Thymus (tissue), 14 donors: Measurements from ENCODE around the gene CCHCR1. TPM values are rescaled to one million over a fixed set of nuclear protein-coding genes. Genes with fewer than 3 reads are reported as not detected.
"Not testable (repeated sequence)": the region's sequence is repeated elsewhere in the genome, so short reads cannot be mapped to it uniquely, and the experiment has no call there.

Experiments used
- DNase-seq, 9 donors: peaks; one replicate each; pipeline ENCODE4 v3.0.0-alpha.2; 2013; ENCODE audit warnings: low spot score in 9 of 9, low read depth in 6 of 9, missing footprints in 1 of 9
- H3K27ac ChIP-seq, 2 donors: one replicate each; pipeline ENCODE4 v1.5.1; 2013; ENCODE audit warnings: control low read depth in 1 of 2, low read depth in 1 of 2, low read length in 1 of 2, mild to moderate bottlenecking in 1 of 2, moderate library complexity in 1 of 2
- H3K27me3 ChIP-seq, 2 donors: one replicate each; pipeline ENCODE4 v1.5.1; 2013; ENCODE audit warnings: low read length in 1 of 2; ENCODE audit not compliant: control insufficient read depth in 2 of 2, insufficient read depth in 1 of 2
- H3K36me3 ChIP-seq, 2 donors: one replicate each; pipeline ENCODE4 v1.5.1; 2013; ENCODE audit warnings: low read length in 1 of 2, mild to moderate bottlenecking in 1 of 2, moderate library complexity in 1 of 2; ENCODE audit not compliant: control insufficient read depth in 2 of 2, insufficient read depth in 2 of 2
- H3K4me1 ChIP-seq, 2 donors: one replicate each; pipeline ENCODE4 v1.5.1; 2013; ENCODE audit warnings: low read length in 2 of 2; ENCODE audit not compliant: control insufficient read depth in 2 of 2, insufficient read depth in 2 of 2
- H3K4me3 ChIP-seq, 2 donors: one replicate each; pipeline ENCODE4 v1.5.1; 2013; ENCODE audit warnings: low read length in 2 of 2, control low read depth in 1 of 2, mild to moderate bottlenecking in 1 of 2
- H3K9me3 ChIP-seq, 2 donors: one replicate each; pipeline ENCODE4 v1.5.1; 2013; ENCODE audit warnings: low read length in 1 of 2, mild to moderate bottlenecking in 1 of 2; ENCODE audit not compliant: control insufficient read depth in 2 of 2, insufficient read depth in 1 of 2
- WGBS: extraction: QIAGEN DNeasy Blood & Tissue Kit; methylation state at CpG from one replicate; pipeline ENCODE4 v1.1.7; 2013; 5-methylcytosine and 5-hydroxymethylcytosine counted together
- long read RNA-seq, 10 donors: transcript quantifications; one replicate each; lab custom pipeline, GENCODE V29; 2026
- polyA plus RNA-seq: library from polyadenylated mRNA; stranded (reverse); fragments of 200-250 nt; gene quantifications from one replicate; pipeline ENCODE4 v1.2.3, GENCODE V29; 2013
- total RNA-seq: library from RNA; stranded (reverse); fragments of 120-200 nt; gene quantifications from one replicate; pipeline ENCODE4 v1.2.4, GENCODE V29; 2013
- donor health status: healthy.

The CCHCR1 gene
- 14.2 TPM for total RNA-seq
- 24.5 TPM for polyA plus RNA-seq
- long read RNA-seq, donor 1, result 0 reads
- long read RNA-seq, donor 2, result 0 reads
- long read RNA-seq, donor 3, result 0 reads
- long read RNA-seq, donor 4, partial matches to known transcripts, result 0 of 1 reads
- long read RNA-seq, donor 4, other reads (novel, unspliced or antisense), result 0 of 1 reads
- long read RNA-seq, donor 5, partial matches to known transcripts, result 0 of 2 reads
- long read RNA-seq, donor 5, other reads (novel, unspliced or antisense), result 0 of 2 reads
- long read RNA-seq, donor 6, partial matches to known transcripts, result 0 of 1 reads
- long read RNA-seq, donor 6, other reads (novel, unspliced or antisense), result 0 of 1 reads
- long read RNA-seq, donor 7, partial matches to known transcripts, result 10 of 13 reads
- long read RNA-seq, donor 7, other reads (novel, unspliced or antisense), result 0 of 13 reads
- long read RNA-seq, donor 8, partial matches to known transcripts, result 0 of 2 reads
- long read RNA-seq, donor 8, other reads (novel, unspliced or antisense), result 0 of 2 reads
- long read RNA-seq, donor 9, result 0 reads
- long read RNA-seq, donor 10, partial matches to known transcripts, result 0 of 5 reads
- long read RNA-seq, donor 10, other reads (novel, unspliced or antisense), result 5 of 5 reads

GRCh38 chr6:31157513-31158139 is at the start of gene CCHCR1:
Gene CCHCR1 (minus strand): TSS chr6:31157802. CDS start chr6:31157600, 202 bp downstream.
- Histone ChIP-seq H3K4me3 (peak within 1 kb of the TSS; percentile 61 to 82), H3K4me1 (peaks cover 13 to 20% of the 10 kb centered on the region in 2 donors), H3K27me3 (no peaks in the 10 kb centered on the region), H3K36me3 (peaks cover 19 to 23% of the 10 kb centered on the region in 2 donors), H3K27ac (peak within 1 kb of the TSS; percentile 70 to 79), H3K9me3 (no peaks in the 10 kb centered on the region)
- 18% methylated on average over 14 of the region's 14 CpGs for whole genome bisulfite sequencing
- DNase-seq, result no peak

GRCh38 chr6:31205638-31206037 is 48.0 kb upstream of the CCHCR1 start:
- peaks cover 0 to 6% of the 10 kb centered on the region in 2 donors for H3K9me3 ChIP-seq
- no peak for DNase-seq
- H3K27ac ChIP-seq, result no peak overlapping the region
- H3K4me3 ChIP-seq, result no peak overlapping the region
- H3K4me1 ChIP-seq, result peaks cover 20 to 36% of the 10 kb centered on the region in 2 donors
- H3K36me3 ChIP-seq, result peaks cover 0 to under 1% of the 10 kb centered on the region in 2 donors
- 92% methylated on average over 2 of the region's 2 CpGs for WGBS
- no peaks in the 10 kb centered on the region for H3K27me3 ChIP-seq

- Histone ChIP-seq H3K27me3 (no peaks in the 10 kb centered on the region), H3K27ac (peak overlapping the region; percentile 36 to 89), H3K4me1 (peaks cover 22 to 42% of the 10 kb centered on the region in 2 donors), H3K36me3 (peaks cover 0 to 9% of the 10 kb centered on the region in 2 donors), H3K9me3 (peaks cover 0 to 7% of the 10 kb centered on the region in 2 donors), H3K4me3 (no peak overlapping the region)
- whole genome bisulfite sequencing, result 97% methylated on average over 4 of the region's 4 CpGs
- DNase-seq, result no peak
These were observed 47.1 kb upstream of the CCHCR1 start for GRCh38 chr6:31204751-31205145.

- Histone ChIP-seq H3K36me3 (peaks cover 0 to 9% of the 10 kb centered on the region in 2 donors), H3K27ac (peak overlapping the region; percentile 89 to 95), H3K27me3 (no peaks in the 10 kb centered on the region), H3K4me1 (peaks cover 26 to 52% of the 10 kb centered on the region in 2 donors), H3K4me3 (peak overlapping the region; percentile 50 to 73), H3K9me3 (peaks cover 0 to 7% of the 10 kb centered on the region in 2 donors)
- peak in 3 of 9 donors; percentile 20 to 40 (median 37) for DNase-seq
- 7% methylated on average over 5 of the region's 5 CpGs for WGBS
These were observed 45.9 kb upstream of the CCHCR1 start for GRCh38 chr6:31203345-31203979.

- Histone ChIP-seq H3K27ac (peak overlapping the region; percentile 85 to 89), H3K27me3 (no peaks in the 10 kb centered on the region), H3K9me3 (peaks cover 0 to 7% of the 10 kb centered on the region in 2 donors), H3K36me3 (peaks cover 0 to 9% of the 10 kb centered on the region in 2 donors), H3K4me1 (peaks cover 30 to 56% of the 10 kb centered on the region in 2 donors), H3K4me3 (no peak overlapping the region)
- 51% methylated on average over 11 of the region's 11 CpGs for WGBS
- DNase-seq, result no peak
These were observed 44.9 kb upstream of the CCHCR1 start for GRCh38 chr6:31202259-31203166.

- Histone ChIP-seq H3K4me3 (peak overlapping the region in 1 of 2 donors; percentile 89), H3K4me1 (peaks cover 27 to 53% of the 10 kb centered on the region in 2 donors), H3K27ac (peak overlapping the region in 1 of 2 donors; percentile 10), H3K36me3 (peaks cover 0 to 14% of the 10 kb centered on the region in 2 donors)
- not testable (repeated sequence) for H3K9me3 ChIP-seq, DNase-seq, H3K27me3 ChIP-seq
- 96% methylated on average over 4 of the region's 4 CpGs for WGBS
These were observed 41.5 kb upstream of the CCHCR1 start for GRCh38 chr6:31199105-31199452.

GRCh38 chr6:31197559-31198305 is 40.1 kb upstream of the CCHCR1 start:
- Histone ChIP-seq H3K27me3 (no peaks in the 10 kb centered on the region), H3K9me3 (peaks cover 0 to 7% of the 10 kb centered on the region in 2 donors), H3K36me3 (peaks cover 0 to 14% of the 10 kb centered on the region in 2 donors), H3K4me3 (peak overlapping the region; percentile 82 to 89), H3K27ac (peak overlapping the region; percentile 99), H3K4me1 (peaks cover 21 to 41% of the 10 kb centered on the region in 2 donors)
- under 1% methylated on average over 45 of the region's 45 CpGs for WGBS
- DNase-seq, result peak in 8 of 9 donors; percentile 76 to 94 (median 82)
